ENCODE results near the gene PIAS1.

PIAS1 gene

DNA sequence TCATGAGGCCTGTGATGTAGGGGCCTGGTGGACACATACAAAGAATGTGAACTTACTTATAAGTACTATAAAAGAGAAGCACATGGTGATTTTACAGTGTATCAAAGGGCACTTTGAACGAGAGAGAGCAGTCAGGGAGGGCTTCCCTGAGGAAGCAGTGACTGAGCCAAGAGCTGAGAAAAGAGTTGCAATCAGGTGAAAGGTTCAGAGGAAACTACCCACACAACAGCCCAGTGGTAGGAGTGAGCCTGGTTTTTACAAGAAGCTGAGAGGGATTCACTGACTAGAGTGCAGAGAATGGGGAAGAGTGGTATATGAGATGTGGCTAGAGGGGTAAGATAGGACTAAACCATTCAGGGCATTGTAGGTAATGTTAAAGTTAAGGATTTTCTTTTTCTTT is 93.9 kb downstream of the PIAS1 start:
- TF ChIP-seq, protein P1, sequence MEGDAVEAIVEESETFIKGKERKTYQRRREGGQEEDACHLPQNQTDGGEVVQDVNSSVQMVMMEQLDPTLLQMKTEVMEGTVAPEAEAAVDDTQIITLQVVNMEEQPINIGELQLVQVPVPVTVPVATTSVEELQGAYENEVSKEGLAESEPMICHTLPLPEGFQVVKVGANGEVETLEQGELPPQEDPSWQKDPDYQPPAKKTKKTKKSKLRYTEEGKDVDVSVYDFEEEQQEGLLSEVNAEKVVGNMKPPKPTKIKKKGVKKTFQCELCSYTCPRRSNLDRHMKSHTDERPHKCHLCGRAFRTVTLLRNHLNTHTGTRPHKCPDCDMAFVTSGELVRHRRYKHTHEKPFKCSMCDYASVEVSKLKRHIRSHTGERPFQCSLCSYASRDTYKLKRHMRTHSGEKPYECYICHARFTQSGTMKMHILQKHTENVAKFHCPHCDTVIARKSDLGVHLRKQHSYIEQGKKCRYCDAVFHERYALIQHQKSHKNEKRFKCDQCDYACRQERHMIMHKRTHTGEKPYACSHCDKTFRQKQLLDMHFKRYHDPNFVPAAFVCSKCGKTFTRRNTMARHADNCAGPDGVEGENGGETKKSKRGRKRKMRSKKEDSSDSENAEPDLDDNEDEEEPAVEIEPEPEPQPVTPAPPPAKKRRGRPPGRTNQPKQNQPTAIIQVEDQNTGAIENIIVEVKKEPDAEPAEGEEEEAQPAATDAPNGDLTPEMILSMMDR (IDR thresholded peaks at IDR 0.05; ENCODE audit: control extremely low read depth, extremely low read depth, low read depth, missing control alignments): no peak
- DNase-seq (ENCODE audit: extremely low spot score): no peak
- ChIA-PET CTCF (interaction anchor here (0.8 to 1.6 kb wide), 4 partner anchors 17 to 36 kb away, joined by 3 to 4 read pairs (median 3); no protein-coding TSS in a partner anchor), POLR2A (no interaction called here)

- POLR2A ChIA-PET: no interaction called here
- DNase-seq (ENCODE audit: extremely low spot score): no peak
- CTCF ChIA-PET: interaction anchor here (1.2 to 1.6 kb wide), 3 partner anchors 13 to 20 kb away, joined by 3 to 5 read pairs (median 4); no protein-coding TSS in a partner anchor
- TF ChIP-seq, protein P1 (IDR thresholded peaks at IDR 0.05; ENCODE audit: control extremely low read depth, extremely low read depth, low read depth, missing control alignments): no peak
Observed at GRCh38 chr15:68149059-68149458, 94.9 kb downstream of the PIAS1 start.

GRCh38 chr15:68150187-68150586 is 96.1 kb downstream of the PIAS1 start:
- ChIA-PET POLR2A (no interaction called here), CTCF (interaction anchor here (1.1 to 1.4 kb wide), 4 partner anchors 12 to 286 kb away, joined by 3 to 5 read pairs (median 4); no protein-coding TSS in a partner anchor)
- DNase-seq (ENCODE audit: extremely low spot score): no peak
- TF ChIP-seq, protein P1 (IDR thresholded peaks at IDR 0.05; ENCODE audit: control extremely low read depth, extremely low read depth, low read depth, missing control alignments): no peak

DNA sequence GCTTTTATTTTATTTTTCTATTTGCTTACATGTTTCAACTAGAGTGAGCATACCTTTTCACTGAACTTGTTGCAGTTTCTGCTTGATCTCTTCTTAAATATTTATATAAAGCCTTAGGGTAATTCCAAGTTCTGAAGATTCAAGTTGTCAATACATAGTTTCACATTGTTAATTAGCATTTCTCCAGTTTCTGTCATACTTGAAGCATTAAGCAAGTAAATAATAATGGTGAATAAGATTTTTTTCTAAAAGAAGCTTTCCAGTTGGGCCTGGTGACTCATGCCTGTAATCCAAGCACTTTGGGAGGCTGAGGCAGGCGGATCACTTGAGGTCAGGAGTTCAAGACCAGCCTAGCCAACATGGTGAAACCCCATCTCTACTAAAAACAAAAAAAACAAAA is 97.2 kb downstream of the PIAS1 start:
- TF ChIP-seq, protein P1 (IDR thresholded peaks at IDR 0.05; ENCODE audit: control extremely low read depth, extremely low read depth, low read depth, missing control alignments): no peak
- DNase-seq (ENCODE audit: extremely low spot score): no peak
- ChIA-PET POLR2A (no interaction called here), CTCF (interaction anchor here (1.1 to 2.3 kb wide), 5 partner anchors 18 to 288 kb away, joined by 3 to 14 read pairs (median 3); no protein-coding TSS in a partner anchor)

DNA sequence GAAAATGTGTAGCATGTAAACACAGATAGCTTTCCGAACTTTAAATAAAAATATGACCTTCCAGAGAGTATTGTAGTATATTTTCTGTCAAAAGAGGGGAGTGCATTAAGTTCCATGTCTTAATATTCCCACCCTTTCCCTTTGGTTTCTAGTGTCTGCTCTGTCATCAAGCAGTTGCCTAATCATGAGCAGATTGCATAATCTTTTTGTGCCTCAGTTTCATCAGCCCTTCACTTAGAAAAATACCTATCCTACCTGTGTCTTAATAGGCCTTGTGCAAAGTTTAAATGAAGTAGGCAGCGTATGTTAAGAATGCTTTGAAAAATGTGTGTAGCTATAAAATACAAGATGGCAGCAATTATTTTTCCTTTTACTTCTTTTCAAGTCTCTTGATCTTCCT is 98.2 kb downstream of the PIAS1 start:
- ChIA-PET POLR2A (no interaction called here), CTCF (interaction anchor here (0.9 to 3.4 kb wide), 7 partner anchors 11 to 289 kb away, joined by 3 to 20 read pairs (median 4); no protein-coding TSS in a partner anchor)
- DNase-seq (ENCODE audit: extremely low spot score): no peak
- TF ChIP-seq, protein P1 (IDR thresholded peaks at IDR 0.05; ENCODE audit: control extremely low read depth, extremely low read depth, low read depth, missing control alignments): no peak

DNA sequence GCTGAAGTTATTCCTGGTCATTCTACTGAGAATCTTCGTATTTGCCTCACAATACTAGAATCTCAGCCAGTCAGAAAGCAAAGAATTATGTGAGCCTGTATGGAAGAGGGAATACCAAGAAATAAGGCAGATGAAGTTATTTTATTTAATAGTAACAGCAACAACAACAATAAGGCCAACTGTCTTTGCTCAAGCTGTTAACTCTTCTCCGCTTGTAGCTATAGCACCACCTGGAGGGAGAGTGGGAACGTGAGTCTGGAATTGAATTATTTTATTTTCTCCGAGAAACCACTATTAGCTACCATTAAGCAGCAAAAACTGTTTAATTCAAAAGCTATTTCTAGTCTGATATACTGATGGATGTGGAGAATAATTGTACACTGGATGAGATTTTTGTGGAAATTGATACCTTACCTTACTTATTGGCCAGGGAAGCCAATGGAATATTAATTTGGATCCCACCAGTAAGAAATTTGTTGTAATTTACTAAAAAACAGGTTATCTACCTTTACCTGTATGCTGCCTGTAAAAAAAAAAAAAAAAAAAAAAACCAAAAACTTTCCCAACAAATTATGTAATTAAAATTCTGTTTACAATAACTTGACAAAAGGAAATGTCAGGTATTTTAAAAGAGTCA is 100.9 kb downstream of the PIAS1 start:
- POLR2A ChIA-PET: no interaction called here
- CTCF ChIA-PET: interaction anchor here (0.7 to 3.4 kb wide), 18 partner anchors 8 to 314 kb away, joined by 3 to 20 read pairs (median 4); no protein-coding TSS in a partner anchor
- TF ChIP-seq, protein P1 (IDR thresholded peaks at IDR 0.05; ENCODE audit: control extremely low read depth, extremely low read depth, low read depth, missing control alignments): peak; percentile 59
- peak; percentile 21 for DNase-seq (ENCODE audit: extremely low spot score)

All from GM10248 (cell line).